WTC11 (cell line): ENCODE results near the gene TMEM98. TPM values are rescaled to one million over a fixed set of nuclear protein-coding genes. Genes with fewer than 3 reads are reported as not detected.

Source experiments
- ATAC-seq: fragments of 200-7000 bp; cut with Tn5 transposase; 2 replicates; pipeline ENCODE4 v1.10.0; 2021; ENCODE audit warnings: mild to moderate bottlenecking, moderate library complexity
- CTCF ChIA-PET: fragments of 300-600 bp; sonication (Branson Sonifier 250); formaldehyde crosslinking; loops from one replicate; lab custom pipeline; 2021; ENCODE audit warnings: antibody characterized with exemption; lab: Charles Lee
- POLR2A ChIA-PET: fragments of 350-600 bp; sonication (Branson Sonifier 250); formaldehyde crosslinking; loops from one replicate; lab custom pipeline; 2021; ENCODE audit warnings: antibody characterized with exemption; lab: Charles Lee
- DNase-seq: peaks from one replicate; pipeline ENCODE4 v3.0.0; 2021; ENCODE audit warnings: low spot score
- H3K27ac Mint-ChIP-seq: 2 replicates; pipeline ENCODE4 v1.8.0; 2021; ENCODE audit warnings: mixed read lengths
- H3K27me3 Mint-ChIP-seq: 2 replicates; pipeline ENCODE4 v1.8.0; 2021; ENCODE audit warnings: low read depth, mild to moderate bottlenecking, moderate library complexity, mixed read lengths
- H3K36me3 Mint-ChIP-seq: 2 replicates; pipeline ENCODE4 v1.8.0; 2021; ENCODE audit warnings: mixed read lengths
- H3K4me1 Mint-ChIP-seq: 2 replicates; pipeline ENCODE4 v1.8.0; 2022; ENCODE audit warnings: mixed read lengths
- H3K4me3 Mint-ChIP-seq: 2 replicates; pipeline ENCODE4 v1.8.0; 2021; ENCODE audit warnings: mild to moderate bottlenecking, moderate library complexity, mixed read lengths
- H3K9me3 Mint-ChIP-seq: 2 replicates; pipeline ENCODE4 v1.8.0; 2021; ENCODE audit warnings: mixed read lengths
- FOXJ3 ChIP-seq: sonication (generic); formaldehyde crosslinking; IDR thresholded peaks from 2 replicates; pipeline ENCODE4 v1.9.0; 2021; ENCODE audit warnings: missing genetic modification reagents, mild to moderate bottlenecking, borderline replicate concordance
- FOXK1 ChIP-seq: sonication (generic); formaldehyde crosslinking; IDR thresholded peaks from 2 replicates; pipeline ENCODE4 v1.8.0; 2022; ENCODE audit warnings: mild to moderate bottlenecking, moderate library complexity, missing genetic modification reagents
- GRHL2 ChIP-seq: fragments of 250-450 bp; sonication (Bioruptor Pico); IDR thresholded peaks from 2 replicates; pipeline ENCODE4 v1.8.0; 2022; ENCODE audit warnings: mild to moderate bottlenecking, moderate library complexity; ENCODE audit not compliant: insufficient replicate concordance, severe bottlenecking
- IRF2 ChIP-seq: sonication (generic); formaldehyde crosslinking; IDR thresholded peaks from 2 replicates; pipeline ENCODE4 v1.8.0; 2022; ENCODE audit warnings: low read depth, missing genetic modification reagents, borderline replicate concordance
- KAT7 ChIP-seq: sonication (generic); formaldehyde crosslinking; IDR thresholded peaks from 2 replicates; pipeline ENCODE4 v1.8.1; 2023; ENCODE audit warnings: missing genetic modification reagents, mild to moderate bottlenecking, borderline replicate concordance
- NFE2L1 ChIP-seq: sonication (generic); formaldehyde crosslinking; IDR thresholded peaks from 2 replicates; pipeline ENCODE4 v1.8.1; 2023; ENCODE audit warnings: missing genetic modification reagents
- NR2C2 ChIP-seq: sonication (generic); formaldehyde crosslinking; IDR thresholded peaks from 2 replicates; pipeline ENCODE4 v1.8.0; 2022; ENCODE audit warnings: mild to moderate bottlenecking, missing genetic modification reagents
- OVOL2 ChIP-seq: fragments of 250-450 bp; sonication (Bioruptor Pico); IDR thresholded peaks from 2 replicates; pipeline ENCODE4 v1.9.0; 2021; ENCODE audit warnings: mild to moderate bottlenecking, borderline replicate concordance
- RELA ChIP-seq: sonication (generic); formaldehyde crosslinking; IDR thresholded peaks from 2 replicates; pipeline ENCODE4 v1.8.1; 2022; ENCODE audit warnings: missing genetic modification reagents, mild to moderate bottlenecking, borderline replicate concordance
- SP1 ChIP-seq: sonication (generic); formaldehyde crosslinking; conservative IDR thresholded peaks from 2 replicates; pipeline ENCODE4 v1.8.1; 2022; ENCODE audit warnings: missing genetic modification reagents
- TCF7 ChIP-seq: sonication (generic); formaldehyde crosslinking; IDR thresholded peaks from 2 replicates; pipeline ENCODE4 v1.8.0; 2022; ENCODE audit warnings: mild to moderate bottlenecking, low read depth, missing genetic modification reagents, moderate library complexity
- TEAD1 ChIP-seq: sonication (generic); formaldehyde crosslinking; IDR thresholded peaks from 2 replicates; pipeline ENCODE4 v1.8.0; 2022; ENCODE audit warnings: mild to moderate bottlenecking, missing genetic modification reagents
- ZNF219 ChIP-seq: sonication (generic); formaldehyde crosslinking; IDR thresholded peaks from 2 replicates; pipeline ENCODE4 v1.8.0; 2023; ENCODE audit warnings: missing genetic modification reagents, mild to moderate bottlenecking, borderline replicate concordance
- ZNF416 ChIP-seq: fragments of 250-450 bp; sonication (Bioruptor Pico); IDR thresholded peaks from 2 replicates; pipeline ENCODE4 v1.9.0; 2021; ENCODE audit warnings: mild to moderate bottlenecking, inconsistent platforms
- ZNF423 ChIP-seq: fragments of 250-450 bp; sonication (Bioruptor Pico); IDR thresholded peaks from 2 replicates; pipeline ENCODE4 v2.1.2; 2022; ENCODE audit warnings: mild to moderate bottlenecking, moderate library complexity
- total RNA-seq: library from RNA; stranded (reverse); gene quantifications from 3 replicates; pipeline ENCODE4 v1.2.3, GENCODE V29; 2021
- TF ChIP-seq, protein P1 (sequence below): sonication (generic); formaldehyde crosslinking; IDR thresholded peaks from 2 replicates; pipeline ENCODE4 v1.8.0; 2023; ENCODE audit warnings: missing genetic modification reagents
- TF ChIP-seq, protein P2 (sequence below): fragments of 250-450 bp; sonication (Bioruptor Pico); IDR thresholded peaks from 2 replicates; pipeline ENCODE4 v1.9.0; 2021; ENCODE audit warnings: mild to moderate bottlenecking
- TF ChIP-seq, protein P3 (sequence below): sonication (generic); formaldehyde crosslinking; IDR thresholded peaks from 2 replicates; pipeline ENCODE4 v1.8.0; 2022; ENCODE audit warnings: mild to moderate bottlenecking, missing genetic modification reagents
- TF ChIP-seq, protein P4 (sequence below): sonication (generic); formaldehyde crosslinking; IDR thresholded peaks from 2 replicates; pipeline ENCODE4 v1.8.1; 2022; ENCODE audit warnings: mild to moderate bottlenecking, missing genetic modification reagents, moderate library complexity, borderline replicate concordance
- TF ChIP-seq, protein P5 (sequence below): sonication (generic); formaldehyde crosslinking; IDR thresholded peaks from 2 replicates; pipeline ENCODE4 v1.8.1; 2023; ENCODE audit warnings: mild to moderate bottlenecking, moderate library complexity, missing genetic modification reagents
- TF ChIP-seq, protein P6 (sequence below): sonication (generic); formaldehyde crosslinking; IDR thresholded peaks from 2 replicates; pipeline ENCODE4 v1.8.1; 2023; ENCODE audit warnings: mild to moderate bottlenecking, missing genetic modification reagents, moderate library complexity

TMEM98 gene
- total RNA-seq, 1 experiment from 2014 or later = 70.3 TPM

DNA sequence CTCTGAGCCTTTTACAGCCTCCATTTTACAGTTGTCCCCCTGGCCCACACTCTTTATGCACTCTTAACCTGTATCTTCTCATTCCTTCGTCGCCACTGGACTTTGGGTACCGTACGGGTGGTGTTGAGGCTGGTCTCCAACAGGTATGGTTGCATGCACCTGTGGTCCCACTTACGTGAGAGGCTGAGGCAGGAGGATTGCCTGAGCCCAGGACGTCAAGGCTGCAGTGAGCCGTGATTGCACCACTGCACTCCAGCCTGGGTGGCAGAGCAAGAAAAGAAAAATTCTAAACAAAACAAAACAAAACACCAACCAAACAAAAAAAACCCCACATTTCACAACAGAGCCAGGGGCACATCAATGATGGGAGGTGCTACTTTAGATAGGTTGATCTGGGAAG lies 14.4 kb upstream of the TMEM98 start:
- ChIA-PET POLR2A (no interaction called here), CTCF (interaction anchor here (0.8 to 2.8 kb wide), 4 partner anchors 22 to 254 kb away, joined by 3 to 22 read pairs (median 4); partner anchors contain the start of gene MYO1D)
- Mint-ChIP-seq H3K9me3 (no peaks in the 10 kb centered on the region; the same call in 1 of the 2 replicates), H3K27ac (no peak overlapping the region), H3K27me3 (no peaks in the 10 kb centered on the region), H3K36me3 (no peaks in the 10 kb centered on the region), H3K4me3 (no peak overlapping the region), H3K4me1 (peaks cover 36% of the 10 kb centered on the region)
- DNase-seq (no peak), ATAC-seq (no peak)
- TF ChIP-seq, protein P1, sequence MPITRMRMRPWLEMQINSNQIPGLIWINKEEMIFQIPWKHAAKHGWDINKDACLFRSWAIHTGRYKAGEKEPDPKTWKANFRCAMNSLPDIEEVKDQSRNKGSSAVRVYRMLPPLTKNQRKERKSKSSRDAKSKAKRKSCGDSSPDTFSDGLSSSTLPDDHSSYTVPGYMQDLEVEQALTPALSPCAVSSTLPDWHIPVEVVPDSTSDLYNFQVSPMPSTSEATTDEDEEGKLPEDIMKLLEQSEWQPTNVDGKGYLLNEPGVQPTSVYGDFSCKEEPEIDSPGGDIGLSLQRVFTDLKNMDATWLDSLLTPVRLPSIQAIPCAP (CRISPR knock-in tag) = no peak
- TF ChIP-seq, protein P2, sequence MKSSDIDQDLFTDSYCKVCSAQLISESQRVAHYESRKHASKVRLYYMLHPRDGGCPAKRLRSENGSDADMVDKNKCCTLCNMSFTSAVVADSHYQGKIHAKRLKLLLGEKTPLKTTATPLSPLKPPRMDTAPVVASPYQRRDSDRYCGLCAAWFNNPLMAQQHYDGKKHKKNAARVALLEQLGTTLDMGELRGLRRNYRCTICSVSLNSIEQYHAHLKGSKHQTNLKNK = no peak
- no peak for TF ChIP-seq OVOL2
- no peak for TF ChIP-seq NR2C2 (CRISPR knock-in tag)
- TF ChIP-seq ZNF416 (CRISPR knock-in tag) = no peak
- TF ChIP-seq KAT7 (CRISPR knock-in tag) = no peak
- no peak for TF ChIP-seq ZNF219 (CRISPR knock-in tag)
- TF ChIP-seq, protein P3, sequence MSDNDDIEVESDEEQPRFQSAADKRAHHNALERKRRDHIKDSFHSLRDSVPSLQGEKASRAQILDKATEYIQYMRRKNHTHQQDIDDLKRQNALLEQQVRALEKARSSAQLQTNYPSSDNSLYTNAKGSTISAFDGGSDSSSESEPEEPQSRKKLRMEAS (CRISPR knock-in tag) = no peak
- TF ChIP-seq, protein P4, sequence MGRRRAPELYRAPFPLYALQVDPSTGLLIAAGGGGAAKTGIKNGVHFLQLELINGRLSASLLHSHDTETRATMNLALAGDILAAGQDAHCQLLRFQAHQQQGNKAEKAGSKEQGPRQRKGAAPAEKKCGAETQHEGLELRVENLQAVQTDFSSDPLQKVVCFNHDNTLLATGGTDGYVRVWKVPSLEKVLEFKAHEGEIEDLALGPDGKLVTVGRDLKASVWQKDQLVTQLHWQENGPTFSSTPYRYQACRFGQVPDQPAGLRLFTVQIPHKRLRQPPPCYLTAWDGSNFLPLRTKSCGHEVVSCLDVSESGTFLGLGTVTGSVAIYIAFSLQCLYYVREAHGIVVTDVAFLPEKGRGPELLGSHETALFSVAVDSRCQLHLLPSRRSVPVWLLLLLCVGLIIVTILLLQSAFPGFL = no peak
- TF ChIP-seq GRHL2 = no peak

DNA sequence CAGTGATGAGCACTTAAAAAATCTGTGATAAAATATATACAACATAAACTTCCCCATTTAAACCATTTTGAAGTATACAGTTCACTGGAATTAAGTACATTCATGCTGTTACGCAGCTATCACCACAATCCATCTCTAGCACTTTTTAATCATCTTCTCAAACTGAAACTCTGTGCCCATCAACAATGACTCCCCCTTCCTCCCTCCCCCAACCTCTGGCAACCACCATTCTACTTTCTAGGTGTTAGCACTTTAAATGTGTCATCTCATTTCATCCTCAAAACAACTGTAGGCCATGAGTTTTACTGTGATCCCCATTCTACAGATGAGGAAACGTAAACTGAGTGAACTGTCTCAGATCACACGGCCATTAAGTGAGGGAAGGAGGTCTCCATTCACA lies 13.8 kb upstream of the TMEM98 start:
- Mint-ChIP-seq H3K9me3 (no peaks in the 10 kb centered on the region; the same call in 1 of the 2 replicates), H3K4me1 (peaks cover 41% of the 10 kb centered on the region)
- DNase-seq = no peak
- no peak for TF ChIP-seq TEAD1 (CRISPR knock-in tag)
- no peak for TF ChIP-seq KAT7 (CRISPR knock-in tag)
- TF ChIP-seq ZNF423 (CRISPR knock-in tag) = no peak
- TF ChIP-seq RELA (CRISPR knock-in tag) = no peak
- TF ChIP-seq SP1 (CRISPR knock-in tag) = no peak
- no peak for TF ChIP-seq NFE2L1 (CRISPR knock-in tag)
- TF ChIP-seq, protein P5, sequence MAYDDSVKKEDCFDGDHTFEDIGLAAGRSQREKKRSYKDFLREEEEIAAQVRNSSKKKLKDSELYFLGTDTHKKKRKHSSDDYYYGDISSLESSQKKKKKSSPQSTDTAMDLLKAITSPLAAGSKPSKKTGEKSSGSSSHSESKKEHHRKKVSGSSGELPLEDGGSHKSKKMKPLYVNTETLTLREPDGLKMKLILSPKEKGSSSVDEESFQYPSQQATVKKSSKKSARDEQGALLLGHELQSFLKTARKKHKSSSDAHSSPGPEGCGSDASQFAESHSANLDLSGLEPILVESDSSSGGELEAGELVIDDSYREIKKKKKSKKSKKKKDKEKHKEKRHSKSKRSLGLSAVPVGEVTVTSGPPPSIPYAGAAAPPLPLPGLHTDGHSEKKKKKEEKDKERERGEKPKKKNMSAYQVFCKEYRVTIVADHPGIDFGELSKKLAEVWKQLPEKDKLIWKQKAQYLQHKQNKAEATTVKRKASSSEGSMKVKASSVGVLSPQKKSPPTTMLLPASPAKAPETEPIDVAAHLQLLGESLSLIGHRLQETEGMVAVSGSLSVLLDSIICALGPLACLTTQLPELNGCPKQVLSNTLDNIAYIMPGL (CRISPR knock-in tag) = no peak
- no peak for TF ChIP-seq TCF7 (CRISPR knock-in tag)
- TF ChIP-seq, protein P6, sequence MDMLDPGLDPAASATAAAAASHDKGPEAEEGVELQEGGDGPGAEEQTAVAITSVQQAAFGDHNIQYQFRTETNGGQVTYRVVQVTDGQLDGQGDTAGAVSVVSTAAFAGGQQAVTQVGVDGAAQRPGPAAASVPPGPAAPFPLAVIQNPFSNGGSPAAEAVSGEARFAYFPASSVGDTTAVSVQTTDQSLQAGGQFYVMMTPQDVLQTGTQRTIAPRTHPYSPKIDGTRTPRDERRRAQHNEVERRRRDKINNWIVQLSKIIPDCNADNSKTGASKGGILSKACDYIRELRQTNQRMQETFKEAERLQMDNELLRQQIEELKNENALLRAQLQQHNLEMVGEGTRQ (CRISPR knock-in tag) = no peak
- no peak for TF ChIP-seq FOXJ3
- no peak for TF ChIP-seq IRF2
- TF ChIP-seq FOXK1 (CRISPR knock-in tag) = no peak
- TF ChIP-seq, all 79 proteins: peak for 0
- POLR2A ChIA-PET = no interaction called here
- Mint-ChIP-seq H3K27ac (no peak overlapping the region), H3K27me3 (no peaks in the 10 kb centered on the region), H3K36me3 (no peaks in the 10 kb centered on the region), H3K4me3 (no peak overlapping the region)
- CTCF ChIA-PET = interaction anchor here (0.8 to 1.5 kb wide), 4 partner anchors 21 to 255 kb away, joined by 3 to 6 read pairs (median 4); partner anchors contain the start of gene MYO1D
- no peak for ATAC-seq
